Karpas-422 (cell line): ENCODE measurements around the gene STAT5B. TPM values are rescaled to one million over a fixed set of nuclear protein-coding genes. Genes with fewer than 3 reads are reported as not detected.
A peak's percentile ranks its signal among the peaks of the same experiment; 100 is the strongest.
"Not testable (repeated sequence)": the region's sequence is repeated elsewhere in the genome, so short reads cannot be mapped to it uniquely, and the experiment has no call there.

ENCODE experiments used
- DNase-seq: peaks from one replicate; pipeline ENCODE4 v3.0.0-alpha.2; 2015
- H2AFZ ChIP-seq: fragments of 200-600 bp; sonication (generic); 2 replicates; pipeline ENCODE4 v1.6.1; 2014; ENCODE audit warnings: antibody characterized with exemption, low read length, mixed read lengths
- H3K27ac ChIP-seq: fragments of 200-600 bp; sonication (generic); 2 replicates; pipeline ENCODE4 v1.5.1; 2014; ENCODE audit warnings: mild to moderate bottlenecking, low read length, moderate library complexity
- H3K27me3 ChIP-seq: fragments of 200-600 bp; sonication (generic); 2 replicates; pipeline ENCODE4 v1.6.1; 2014; ENCODE audit warnings: low read length, mixed read lengths
- H3K36me3 ChIP-seq: fragments of 200-600 bp; sonication (generic); 2 replicates; pipeline ENCODE4 v1.6.1; 2014; ENCODE audit warnings: low read length, mixed read lengths; ENCODE audit not compliant: insufficient read depth
- H3K4me1 ChIP-seq: fragments of 200-600 bp; sonication (generic); 2 replicates; pipeline ENCODE4 v1.6.1; 2014; ENCODE audit warnings: mild to moderate bottlenecking, low read length, mixed read lengths
- H3K4me2 ChIP-seq: fragments of 200-600 bp; sonication (generic); 2 replicates; pipeline ENCODE4 v1.6.1; 2014; ENCODE audit warnings: low read length, low read depth, mild to moderate bottlenecking; ENCODE audit not compliant: poor library complexity, severe bottlenecking
- H3K4me3 ChIP-seq: fragments of 200-600 bp; sonication (generic); 2 replicates; pipeline ENCODE4 v1.5.1; 2014; ENCODE audit warnings: mild to moderate bottlenecking, antibody characterized with exemption, low read length, mixed read lengths
- H3K79me2 ChIP-seq: fragments of 200-600 bp; sonication (generic); 2 replicates; pipeline ENCODE4 v1.6.1; 2014; ENCODE audit warnings: mild to moderate bottlenecking, low read length, mixed read lengths
- H3K9ac ChIP-seq: fragments of 200-600 bp; sonication (generic); 2 replicates; pipeline ENCODE4 v1.6.0; 2014; ENCODE audit warnings: low read length
- H3K9me2 ChIP-seq: fragments of 200-600 bp; sonication (generic), shearing (Covaris generic); replicated peaks from 2 replicates; pipeline ENCODE4 v1.6.0; 2014; ENCODE audit warnings: mild to moderate bottlenecking, low read length, moderate library complexity; ENCODE audit not compliant: insufficient read depth
- H3K9me3 ChIP-seq: fragments of 300-700, 200-600 bp; sonication (generic); 2 replicates; pipeline ENCODE4 v1.6.1; 2014; ENCODE audit warnings: low read length, mixed read lengths
- H4K20me1 ChIP-seq: fragments of 200-600 bp; sonication (generic); 2 replicates; pipeline ENCODE4 v1.6.1; 2014; ENCODE audit warnings: mild to moderate bottlenecking, antibody characterized with exemption, low read length, low read depth; ENCODE audit not compliant: insufficient read depth
- total RNA-seq: library from RNA; depleted of rRNA; stranded (reverse); fragments of >200 nt; shearing (Covaris generic); gene quantifications from 2 replicates; pipeline ENCODE4 v1.2.3, GENCODE V29; 2014; ENCODE audit warnings: low replicate concordance

STAT5B gene
- total RNA-seq, 1 experiment from 2014 or later: 110 TPM

DNA sequence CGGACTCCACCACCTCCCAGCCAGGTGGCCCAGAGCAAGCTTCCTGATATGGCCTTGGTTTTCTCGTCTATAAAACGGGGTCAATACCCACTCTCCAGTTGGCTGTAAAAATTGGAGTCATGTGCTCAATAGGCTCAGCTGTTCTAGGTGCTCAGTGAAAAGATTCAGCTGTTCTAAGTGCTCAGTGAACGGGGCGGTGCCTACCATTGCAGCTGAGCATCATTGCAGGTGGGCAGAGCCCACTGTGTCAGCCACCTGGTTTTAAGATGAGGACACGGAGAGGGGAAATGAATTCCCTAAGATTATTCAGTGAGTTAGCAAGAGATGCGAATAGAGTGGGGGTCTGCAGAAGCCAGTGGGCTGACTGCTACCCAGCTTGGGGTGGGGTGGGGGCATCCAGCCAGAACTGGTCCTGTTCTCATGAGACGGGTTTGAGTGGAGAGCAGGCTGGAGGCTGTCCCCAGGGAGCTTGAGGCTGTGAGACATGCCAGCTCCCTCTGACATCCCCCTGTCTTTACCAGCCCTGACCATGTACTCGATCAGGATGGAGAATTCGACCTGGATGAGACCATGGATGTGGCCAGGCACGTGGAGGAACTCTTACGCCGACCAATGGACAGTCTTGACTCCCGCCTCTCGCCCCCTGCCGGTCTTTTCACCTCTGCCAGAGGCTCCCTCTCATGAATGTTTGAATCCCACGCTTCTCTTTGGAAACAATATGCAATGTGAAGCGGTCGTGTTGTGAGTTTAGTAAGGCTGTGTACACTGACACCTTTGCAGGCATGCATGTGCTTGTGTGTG is 34.0 kb upstream of the STAT5B start:
- no peaks in the 10 kb centered on the region for H3K9me3 ChIP-seq
- H3K79me2 ChIP-seq: no peaks in the 10 kb centered on the region
- no peak overlapping the region; the same call in 1 of the 2 replicates for H3K4me3 ChIP-seq
- DNase-seq: no peak
- H3K27me3 ChIP-seq: no peaks in the 10 kb centered on the region
- no peaks in the 10 kb centered on the region for H3K9me2 ChIP-seq
- H3K9ac ChIP-seq: peak overlapping the region; percentile 76
- peak overlapping the region; percentile 95 for H3K27ac ChIP-seq
- H4K20me1 ChIP-seq: no peaks in the 10 kb centered on the region
- peaks cover 7% of the 10 kb centered on the region; the same call in 1 of the 2 replicates for H3K36me3 ChIP-seq
- peak overlapping the region; percentile 75 for H3K4me2 ChIP-seq
- H3K4me1 ChIP-seq: peaks cover 71% of the 10 kb centered on the region
- no peak overlapping the region for H2AFZ ChIP-seq

DNA sequence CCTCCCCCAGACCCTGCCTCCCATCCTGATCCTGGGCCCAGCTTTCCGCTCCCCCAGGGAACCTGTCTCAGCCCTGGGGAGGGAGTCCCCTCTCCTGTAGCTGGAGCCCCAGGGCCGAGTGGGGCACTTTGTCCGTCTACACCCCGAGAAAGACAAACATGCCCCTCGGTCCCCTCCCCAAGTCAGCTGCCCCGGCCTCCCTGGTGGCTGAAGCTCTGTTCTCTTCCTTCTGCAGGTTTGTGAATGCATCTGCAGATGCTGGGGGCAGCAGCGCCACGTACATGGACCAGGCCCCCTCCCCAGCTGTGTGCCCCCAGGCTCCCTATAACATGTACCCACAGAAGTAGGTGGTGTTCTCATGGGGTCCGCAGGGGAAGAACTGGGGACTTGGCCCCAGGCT is 33.0 kb upstream of the STAT5B start:
- Histone ChIP-seq H3K4me2 (no peak overlapping the region), H3K36me3 (peaks cover 7% of the 10 kb centered on the region; the same call in 1 of the 2 replicates), H2AFZ (no peak overlapping the region), H3K79me2 (no peaks in the 10 kb centered on the region), H3K9me3 (no peaks in the 10 kb centered on the region), H3K27me3 (no peaks in the 10 kb centered on the region), H3K9ac (no peak overlapping the region), H4K20me1 (no peaks in the 10 kb centered on the region), H3K9me2 (no peaks in the 10 kb centered on the region), H3K27ac (no peak overlapping the region), H3K4me1 (peaks cover 61% of the 10 kb centered on the region), H3K4me3 (no peak overlapping the region)
- no peak for DNase-seq

DNA sequence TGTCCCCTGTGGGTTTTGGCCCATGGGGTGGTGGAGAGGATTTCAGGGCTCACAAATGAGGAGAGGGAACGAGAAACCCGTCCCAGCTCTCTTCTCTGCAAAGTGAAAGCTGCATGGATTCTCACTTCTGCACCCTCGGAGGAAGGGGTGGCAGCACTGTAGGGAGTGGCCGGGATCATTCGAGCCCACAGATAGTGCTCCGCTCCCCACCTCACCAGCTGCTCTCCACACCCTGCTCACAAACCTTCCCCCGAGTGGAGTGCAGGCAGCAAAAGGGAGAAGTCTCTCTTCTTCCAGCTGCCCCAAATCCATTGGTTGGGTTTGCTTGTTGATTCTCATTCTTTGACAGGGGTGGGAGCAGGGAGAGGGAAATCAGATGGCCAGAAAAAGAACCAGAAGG is 32.3 kb upstream of the STAT5B start:
- DNase-seq: no peak
- Histone ChIP-seq H3K36me3 (peaks cover 5% of the 10 kb centered on the region; the same call in 1 of the 2 replicates), H3K27ac (no peak overlapping the region), H4K20me1 (no peaks in the 10 kb centered on the region), H3K4me3 (no peak overlapping the region), H3K9me2 (no peaks in the 10 kb centered on the region), H3K9me3 (no peaks in the 10 kb centered on the region), H3K9ac (no peak overlapping the region), H2AFZ (no peak overlapping the region), H3K4me2 (no peak overlapping the region), H3K4me1 (peaks cover 54% of the 10 kb centered on the region), H3K27me3 (no peaks in the 10 kb centered on the region), H3K79me2 (no peaks in the 10 kb centered on the region)

DNA sequence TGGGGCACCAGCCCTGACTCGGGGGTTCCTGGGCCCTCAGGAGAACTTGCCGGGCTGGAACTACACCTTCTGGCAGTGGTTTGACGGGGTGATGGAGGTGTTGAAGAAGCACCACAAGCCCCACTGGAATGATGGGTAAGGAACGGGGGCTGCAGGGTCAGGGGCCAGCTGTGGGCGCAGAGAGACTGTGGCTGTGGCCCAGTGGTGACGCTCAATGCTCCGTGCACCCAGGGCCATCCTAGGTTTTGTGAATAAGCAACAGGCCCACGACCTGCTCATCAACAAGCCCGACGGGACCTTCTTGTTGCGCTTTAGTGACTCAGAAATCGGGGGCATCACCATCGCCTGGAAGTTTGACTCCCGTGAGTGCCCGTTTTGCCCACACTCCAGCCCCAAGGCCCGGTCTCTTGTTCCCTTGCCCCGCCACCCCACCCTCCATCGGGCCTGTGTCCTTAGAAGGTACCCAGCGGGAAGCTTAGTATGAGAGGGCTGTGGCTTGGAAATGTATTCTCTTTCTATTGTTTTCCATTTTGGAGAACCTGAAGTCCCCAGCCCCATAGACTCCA is 31.3 kb upstream of the STAT5B start:
- Histone ChIP-seq H3K9me2 (no peaks in the 10 kb centered on the region), H2AFZ (no peak overlapping the region), H3K27ac (no peak overlapping the region), H3K4me2 (no peak overlapping the region), H3K4me1 (peaks cover 44% of the 10 kb centered on the region), H3K27me3 (no peaks in the 10 kb centered on the region), H3K9me3 (no peaks in the 10 kb centered on the region), H3K9ac (no peak overlapping the region), H3K36me3 (0 out of 2 replicates have a peak, but pooled peaks cover 4% of the 10 kb centered on the region), H4K20me1 (no peaks in the 10 kb centered on the region), H3K79me2 (no peaks in the 10 kb centered on the region), H3K4me3 (no peak overlapping the region)
- no peak for DNase-seq

DNA sequence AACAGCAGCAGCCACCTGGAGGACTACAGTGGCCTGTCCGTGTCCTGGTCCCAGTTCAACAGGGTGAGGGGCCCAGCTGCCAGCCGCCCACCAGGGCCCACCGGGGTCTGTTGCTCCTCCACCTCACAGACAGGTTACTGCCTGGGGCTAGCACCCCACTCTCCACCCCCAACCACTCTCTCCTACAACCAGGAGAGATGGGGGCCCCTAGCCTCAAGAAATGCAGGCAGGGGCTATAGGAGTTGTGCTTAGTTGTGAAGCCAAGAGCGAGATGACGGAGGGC is 30.1 kb upstream of the STAT5B start:
- Histone ChIP-seq H2AFZ (no peak overlapping the region), H3K9me3 (no peaks in the 10 kb centered on the region), H3K4me2 (no peak overlapping the region), H3K4me3 (no peak overlapping the region), H3K4me1 (peaks cover 33% of the 10 kb centered on the region), H3K9ac (no peak overlapping the region), H3K27ac (no peak overlapping the region), H3K79me2 (no peaks in the 10 kb centered on the region), H3K27me3 (no peaks in the 10 kb centered on the region), H4K20me1 (no peaks in the 10 kb centered on the region), H3K36me3 (0 out of 2 replicates have a peak, but pooled peaks cover 12% of the 10 kb centered on the region), H3K9me2 (no peaks in the 10 kb centered on the region)
- DNase-seq: no peak

DNA sequence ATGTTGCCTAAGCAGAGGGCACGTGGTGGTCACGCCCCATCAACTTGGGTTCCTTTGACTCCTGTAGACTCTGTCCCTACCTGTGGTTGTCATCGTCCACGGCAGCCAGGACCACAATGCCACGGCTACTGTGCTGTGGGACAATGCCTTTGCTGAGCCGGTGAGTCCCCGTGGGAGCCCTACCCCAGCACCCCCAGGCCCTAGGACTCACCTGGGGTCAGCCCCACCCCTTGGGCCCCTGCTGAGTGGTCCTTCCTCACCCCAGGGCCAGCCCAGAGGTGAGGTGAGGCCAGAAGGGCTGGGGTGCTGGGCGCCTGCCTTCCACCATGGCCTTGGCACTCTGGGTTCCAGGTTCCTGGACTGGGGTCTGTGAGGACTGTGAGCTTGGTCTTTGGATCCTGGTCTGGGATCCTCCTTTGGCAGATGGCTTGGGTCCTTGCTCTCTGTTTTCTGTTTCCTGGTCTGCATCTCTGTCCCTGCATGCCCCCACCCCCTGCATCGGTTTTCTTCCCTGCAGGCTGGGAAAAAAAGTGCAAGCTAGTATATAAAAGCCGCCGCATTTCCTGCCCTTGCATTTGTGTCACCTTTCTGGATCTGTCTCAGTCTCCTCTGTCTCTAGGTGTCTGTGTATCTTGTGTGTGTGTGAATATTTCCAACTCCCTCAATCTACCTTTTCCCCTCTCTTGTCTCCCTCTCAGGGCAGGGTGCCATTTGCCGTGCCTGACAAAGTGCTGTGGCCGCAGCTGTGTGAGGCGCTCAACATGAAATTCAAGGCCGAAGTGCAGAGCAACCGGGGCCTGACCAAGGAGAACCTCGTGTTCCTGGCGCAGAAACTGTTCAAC is 29.6 kb upstream of the STAT5B start:
- 0 out of 2 replicates have a peak, but pooled peaks cover 12% of the 10 kb centered on the region for H3K36me3 ChIP-seq
- H3K79me2 ChIP-seq: no peaks in the 10 kb centered on the region
- no peak for DNase-seq
- no peaks in the 10 kb centered on the region for H4K20me1 ChIP-seq
- H3K9me3 ChIP-seq: no peaks in the 10 kb centered on the region
- no peaks in the 10 kb centered on the region for H3K9me2 ChIP-seq
- H2AFZ ChIP-seq: no peak overlapping the region
- H3K27ac ChIP-seq: no peak overlapping the region
- H3K27me3 ChIP-seq: no peaks in the 10 kb centered on the region
- H3K4me3 ChIP-seq: no peak overlapping the region
- no peak overlapping the region for H3K4me2 ChIP-seq
- no peak overlapping the region for H3K9ac ChIP-seq
- H3K4me1 ChIP-seq: peaks cover 27% of the 10 kb centered on the region

DNA sequence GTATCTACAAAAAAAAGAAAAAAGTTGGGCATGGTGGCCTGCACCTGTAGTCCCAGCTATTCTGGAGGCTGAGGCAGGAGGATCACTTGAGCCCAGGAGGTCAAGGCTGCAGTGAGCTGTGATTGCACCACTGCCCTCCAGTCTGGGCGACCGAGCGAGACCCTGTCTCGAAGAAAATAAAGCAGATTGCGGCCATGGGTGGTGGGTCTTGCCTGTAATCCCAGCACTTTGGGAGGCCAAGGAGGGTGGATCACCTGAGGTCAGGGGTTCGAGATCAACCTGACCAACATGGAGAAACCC is 28.8 kb upstream of the STAT5B start:
- Histone ChIP-seq H3K4me1 (peaks cover 19% of the 10 kb centered on the region), H3K36me3 (0 out of 2 replicates have a peak, but pooled peaks cover 12% of the 10 kb centered on the region)
- H2AFZ ChIP-seq, H3K27me3 ChIP-seq, H3K79me2 ChIP-seq, H3K4me2 ChIP-seq, H3K9me2 ChIP-seq, H4K20me1 ChIP-seq, H3K9ac ChIP-seq, DNase-seq, H3K4me3 ChIP-seq, H3K27ac ChIP-seq, H3K9me3 ChIP-seq: not testable (repeated sequence)
